GM23248 (cell line): Measurements from ENCODE around the gene AP1M1. TPM values are rescaled to one million over a fixed set of nuclear protein-coding genes. Genes with fewer than 3 reads are reported as not detected.

Source experiments
- DNase-seq: peaks from one replicate; pipeline ENCODE4 v3.0.0-alpha.2; 2015
- H2AFZ ChIP-seq: fragments of 200-600 bp; sonication (generic); 2 replicates; pipeline ENCODE4 v1.6.1; 2016; ENCODE audit warnings: antibody characterized with exemption
- H3F3A ChIP-seq: fragments of 200-600 bp; sonication (generic); 2 replicates; pipeline ENCODE4 v1.6.1; 2016; ENCODE audit warnings: mild to moderate bottlenecking, antibody characterized with exemption, mixed run types; ENCODE audit not compliant: insufficient read depth
- H3K27ac ChIP-seq: fragments of 200-600 bp; sonication (generic); 2 replicates; pipeline ENCODE4 v1.5.1; 2016; ENCODE audit warnings: mild to moderate bottlenecking
- H3K27me3 ChIP-seq: fragments of 200-600 bp; sonication (generic); replicated peaks from 2 replicates; pipeline ENCODE4 v1.6.1; 2016; ENCODE audit warnings: mild to moderate bottlenecking; ENCODE audit not compliant: insufficient read depth
- H3K36me3 ChIP-seq: fragments of 200-600 bp; sonication (generic); 2 replicates; pipeline ENCODE4 v1.6.1; 2016; ENCODE audit warnings: low read depth, mild to moderate bottlenecking
- H3K4me1 ChIP-seq: fragments of 200-600 bp; sonication (generic); 2 replicates; pipeline ENCODE4 v1.6.1; 2016; ENCODE audit warnings: mild to moderate bottlenecking; ENCODE audit not compliant: insufficient read depth
- H3K4me2 ChIP-seq: fragments of 200-600 bp; sonication (generic); one replicate; pipeline ENCODE4 v1.6.1; 2016; ENCODE audit warnings: mild to moderate bottlenecking; ENCODE audit not compliant: unreplicated experiment
- H3K4me3 ChIP-seq: fragments of 200-600 bp; sonication (generic); 2 replicates; pipeline ENCODE4 v1.5.1; 2016; ENCODE audit warnings: mild to moderate bottlenecking
- H3K79me2 ChIP-seq: fragments of 200-600 bp; sonication (generic); 2 replicates; pipeline ENCODE4 v1.6.1; 2016; ENCODE audit warnings: mild to moderate bottlenecking; ENCODE audit not compliant: insufficient read depth
- H3K9ac ChIP-seq: fragments of 200-600 bp; sonication (generic); 2 replicates; pipeline ENCODE4 v1.6.1; 2016; ENCODE audit warnings: mild to moderate bottlenecking
- H3K9me2 ChIP-seq: fragments of 200-600 bp; sonication (generic); 2 replicates; pipeline ENCODE4 v1.6.1; 2016; ENCODE audit warnings: mixed run types, mild to moderate bottlenecking, moderate library complexity; ENCODE audit not compliant: insufficient read depth
- H3K9me3 ChIP-seq: fragments of 200-600 bp; sonication (generic); one replicate; pipeline ENCODE4 v1.6.1; 2017; ENCODE audit warnings: low read depth
- H4K20me1 ChIP-seq: fragments of 200-600 bp; sonication (generic); 2 replicates; pipeline ENCODE4 v1.6.0; 2016; ENCODE audit not compliant: insufficient read depth
- EZH2 ChIP-seq: fragments of 200-600 bp; sonication (generic); IDR thresholded peaks from 2 replicates; pipeline ENCODE4 v1.6.1; 2018; ENCODE audit warnings: antibody characterized with exemption, mild to moderate bottlenecking; ENCODE audit not compliant: insufficient read depth, poor library complexity, severe bottlenecking
- EZH2phosphoT487 ChIP-seq: fragments of 200-600 bp; sonication (generic); IDR thresholded peaks from 2 replicates; pipeline ENCODE4 v1.6.1; 2018; ENCODE audit warnings: antibody characterized with exemption, moderate library complexity, mild to moderate bottlenecking, low read depth; ENCODE audit not compliant: insufficient read depth
- WGBS, 2 experiments: methylation state at CpG; one replicate each; pipeline ENCODE4 v1.1.6; 2015 to 2017; ENCODE audit warnings: low lambda C conversion rate in 2 of 2, low coverage in 1 of 2; ENCODE audit errors: missing lambda C conversion rate in 2 of 2; 5-methylcytosine and 5-hydroxymethylcytosine counted together
- in situ Hi-C: fragments of 300-500 bp; cut with MboI; formaldehyde crosslinking; loops from 2 replicates; pipeline ENCODE4 v1.15.0; 2020
- polyA plus RNA-seq: library from polyadenylated mRNA; unstranded; fragments of >200 nt; fragmentation: Nextera tagmentation; extraction: Ambion mirVana; gene quantifications from 2 replicates; pipeline ENCODE4 v1.2.1, GENCODE V29; 2016
- total RNA-seq: library from RNA; depleted of rRNA; stranded (reverse); fragments of >200 nt; shearing (Covaris generic); gene quantifications from 2 replicates; pipeline ENCODE4 v1.2.3, GENCODE V29; 2014

Gene AP1M1
- total and polyA plus RNA-seq, 2 experiments from 2014 or later = 90.0 to 96.2 TPM

DNA sequence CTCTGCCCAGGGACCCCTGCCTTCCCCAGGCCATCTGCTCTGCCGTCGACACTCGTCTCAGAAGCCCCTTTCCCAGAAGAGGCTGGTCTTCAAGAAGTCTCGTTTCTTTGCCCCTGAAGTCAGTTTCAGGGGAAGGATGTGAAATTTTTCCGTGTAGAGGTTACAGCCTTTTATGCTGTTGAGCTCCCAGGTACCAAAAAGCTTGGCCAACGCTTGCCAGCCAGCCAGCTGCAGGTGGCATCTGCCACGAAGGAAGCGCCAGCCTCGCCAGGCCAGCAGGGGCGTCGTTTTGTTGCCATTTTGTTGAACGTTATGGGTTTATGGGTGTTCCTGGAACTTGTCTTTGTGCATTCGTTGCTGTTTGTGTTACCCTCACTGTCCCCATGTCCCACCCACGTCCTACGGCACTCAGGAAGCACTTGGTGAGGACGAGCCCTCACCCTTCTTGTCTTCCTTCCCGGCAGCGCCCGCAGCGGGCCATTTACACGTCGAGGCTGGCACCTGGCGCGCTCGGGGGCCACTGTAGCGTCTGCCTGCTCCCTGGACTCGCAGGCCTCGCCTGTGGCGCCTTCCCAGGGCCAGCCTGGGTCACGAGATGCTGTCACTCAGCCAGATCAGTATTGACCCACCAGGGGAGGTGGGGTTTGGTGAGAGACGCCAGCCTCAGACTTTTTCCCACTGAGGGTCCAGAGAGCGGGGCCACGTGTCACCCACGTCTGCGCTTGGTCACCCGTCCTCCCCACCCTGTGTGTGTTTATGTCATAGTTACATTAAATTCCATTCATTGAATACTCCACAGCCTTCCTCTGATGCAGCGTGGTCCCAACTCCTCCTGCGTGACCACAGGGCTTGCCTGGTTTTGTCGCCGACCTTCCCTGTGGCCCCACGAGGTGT lies 37.1 kb downstream of the AP1M1 start:
- Histone ChIP-seq H3K4me2 (no peak overlapping the region), H3K27me3 (no peaks in the 10 kb centered on the region), H4K20me1 (no peaks in the 10 kb centered on the region), H3K36me3 (peaks cover 7% of the 10 kb centered on the region; the same call in 1 of the 2 replicates), H3K4me3 (no peak overlapping the region), H2AFZ (no peak overlapping the region), H3K9me2 (no peaks in the 10 kb centered on the region), H3K79me2 (no peaks in the 10 kb centered on the region), H3K27ac (no peak overlapping the region), H3K4me1 (no peaks in the 10 kb centered on the region), H3K9ac (no peak overlapping the region), H3F3A (no peaks in the 10 kb centered on the region), H3K9me3 (no peaks in the 10 kb centered on the region)
- in situ Hi-C loops = no loop called here
- no peak for TF ChIP-seq EZH2phosphoT487
- TF ChIP-seq EZH2 = no peak
- DNase-seq = no peak
- WGBS, 2 experiments = 93 to 95% methylated on average over 41 of the region's 41 CpGs

GRCh38 chr19:16235811-16236652 lies 38.3 kb downstream of the AP1M1 start:
- in situ Hi-C loops = no loop called here
- no peak for TF ChIP-seq EZH2phosphoT487
- TF ChIP-seq EZH2 = no peak
- H4K20me1 ChIP-seq = no peaks in the 10 kb centered on the region
- no peak overlapping the region for H3K9ac ChIP-seq
- H2AFZ ChIP-seq = no peak overlapping the region
- no peak overlapping the region for H3K27ac ChIP-seq
- H3F3A ChIP-seq = no peaks in the 10 kb centered on the region
- no peaks in the 10 kb centered on the region for H3K79me2 ChIP-seq
- H3K27me3 ChIP-seq = no peaks in the 10 kb centered on the region
- no peaks in the 10 kb centered on the region for H3K9me3 ChIP-seq
- no peak overlapping the region for H3K4me3 ChIP-seq
- WGBS, 2 experiments = 92 to 96% methylated on average over 21 of the region's 21 CpGs
- H3K9me2 ChIP-seq = no peaks in the 10 kb centered on the region
- H3K36me3 ChIP-seq = peaks cover 3% of the 10 kb centered on the region; the same call in 1 of the 2 replicates
- H3K4me2 ChIP-seq = no peak overlapping the region
- no peaks in the 10 kb centered on the region for H3K4me1 ChIP-seq
- no peak for DNase-seq

- no peaks in the 10 kb centered on the region for H3K9me3 ChIP-seq
- no peaks in the 10 kb centered on the region for H4K20me1 ChIP-seq
- H3K79me2 ChIP-seq = no peaks in the 10 kb centered on the region
- no peak overlapping the region for H3K27ac ChIP-seq
- no peak overlapping the region for H3K4me2 ChIP-seq
- in situ Hi-C loops = no loop called here
- WGBS, 2 experiments = 31 to 33% methylated on average over 2 of the region's 2 CpGs
- no peak overlapping the region for H3K9ac ChIP-seq
- H2AFZ ChIP-seq = no peak overlapping the region
- H3K9me2 ChIP-seq = no peaks in the 10 kb centered on the region
- DNase-seq = peak; percentile 57
- peaks cover 5% of the 10 kb centered on the region; the same call in 1 of the 2 replicates for H3F3A ChIP-seq
- TF ChIP-seq EZH2phosphoT487 (no peak), EZH2 (no peak)
- H3K36me3 ChIP-seq = no peaks in the 10 kb centered on the region
- H3K27me3 ChIP-seq = no peaks in the 10 kb centered on the region
- no peaks in the 10 kb centered on the region for H3K4me1 ChIP-seq
- H3K4me3 ChIP-seq = no peak overlapping the region
Observed at GRCh38 chr19:16244091-16244490, 46.4 kb downstream of the AP1M1 start.

GRCh38 chr19:16247353-16248182 lies 49.9 kb downstream of the AP1M1 start:
- in situ Hi-C loops = loop anchor here (5.0 kb wide), 1 partner anchor 140 kb away; no protein-coding TSS in a partner anchor
- no peak overlapping the region for H3K9ac ChIP-seq

More at GRCh38 chr19:16247353-16248182, 49.9 kb downstream of the AP1M1 start:
- no peaks in the 10 kb centered on the region for H3K9me2 ChIP-seq
- H3K79me2 ChIP-seq = no peaks in the 10 kb centered on the region
- H3K27me3 ChIP-seq = no peaks in the 10 kb centered on the region
- no peak overlapping the region for H2AFZ ChIP-seq
- H3K9me3 ChIP-seq = no peaks in the 10 kb centered on the region
- no peaks in the 10 kb centered on the region for H4K20me1 ChIP-seq
- TF ChIP-seq EZH2phosphoT487 = no peak
- no peak for TF ChIP-seq EZH2
- no peaks in the 10 kb centered on the region for H3K4me1 ChIP-seq
- WGBS, 2 experiments = 33 to 34% methylated on average over 18 of the region's 18 CpGs
- DNase-seq = peak; percentile 79
- H3K4me3 ChIP-seq = no peak overlapping the region
- H3K27ac ChIP-seq = no peak overlapping the region
- H3K4me2 ChIP-seq = no peak overlapping the region
- peaks cover 5% of the 10 kb centered on the region; the same call in 1 of the 2 replicates for H3F3A ChIP-seq
- no peaks in the 10 kb centered on the region for H3K36me3 ChIP-seq
